Peyer's patch (tissue), 4 donors: ENCODE measurements around the gene CSTF2.

ENCODE experiments used
- POLR2A ChIP-seq, 2 donors: fragments of 450-650 bp; IDR thresholded peaks; one replicate each; pipeline ENCODE4 v1.5.1; 2017; ENCODE audit warnings: antibody characterized with exemption in 2 of 2, mild to moderate bottlenecking in 2 of 2, moderate library complexity in 2 of 2
- TF ChIP-seq, protein P1 (sequence below), 6 experiments: fragments of 450-650 bp in 4 of 6; fragments of 200-600 bp in 2 of 6; sonication (generic) in 1 of 6; IDR thresholded peaks; one replicate each; pipeline ENCODE4 v1.5.1; 2017 to 2019; ENCODE audit warnings: antibody characterized with exemption in 6 of 6, mild to moderate bottlenecking in 3 of 6, moderate library complexity in 1 of 6

DNA sequence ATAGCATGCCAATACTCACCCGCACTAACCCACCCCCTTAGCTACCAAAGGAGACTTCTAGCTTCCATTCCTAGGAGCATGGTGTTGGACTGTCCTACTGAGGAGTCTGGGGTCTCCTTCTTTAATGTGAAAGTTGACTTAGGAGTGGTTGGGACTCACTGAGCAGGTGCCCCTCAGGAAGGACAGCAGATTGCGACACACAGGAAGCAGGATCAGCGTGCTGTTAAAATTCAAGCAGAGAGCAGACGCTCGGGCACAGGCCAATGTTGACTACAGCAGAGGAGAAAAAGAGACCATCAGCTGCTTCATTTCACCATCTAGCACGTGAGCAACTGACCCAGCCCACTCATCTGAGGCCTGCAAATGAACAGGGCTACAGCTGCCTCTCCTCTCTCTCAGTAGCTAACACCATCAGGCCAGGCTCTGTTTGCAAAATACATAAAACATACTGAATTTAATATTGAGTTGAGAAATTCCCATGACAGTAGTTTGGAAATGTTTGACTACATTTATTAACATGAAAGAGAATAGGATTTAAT, 43.2 kb downstream of the CSTF2 start:
- TF ChIP-seq, protein P1, sequence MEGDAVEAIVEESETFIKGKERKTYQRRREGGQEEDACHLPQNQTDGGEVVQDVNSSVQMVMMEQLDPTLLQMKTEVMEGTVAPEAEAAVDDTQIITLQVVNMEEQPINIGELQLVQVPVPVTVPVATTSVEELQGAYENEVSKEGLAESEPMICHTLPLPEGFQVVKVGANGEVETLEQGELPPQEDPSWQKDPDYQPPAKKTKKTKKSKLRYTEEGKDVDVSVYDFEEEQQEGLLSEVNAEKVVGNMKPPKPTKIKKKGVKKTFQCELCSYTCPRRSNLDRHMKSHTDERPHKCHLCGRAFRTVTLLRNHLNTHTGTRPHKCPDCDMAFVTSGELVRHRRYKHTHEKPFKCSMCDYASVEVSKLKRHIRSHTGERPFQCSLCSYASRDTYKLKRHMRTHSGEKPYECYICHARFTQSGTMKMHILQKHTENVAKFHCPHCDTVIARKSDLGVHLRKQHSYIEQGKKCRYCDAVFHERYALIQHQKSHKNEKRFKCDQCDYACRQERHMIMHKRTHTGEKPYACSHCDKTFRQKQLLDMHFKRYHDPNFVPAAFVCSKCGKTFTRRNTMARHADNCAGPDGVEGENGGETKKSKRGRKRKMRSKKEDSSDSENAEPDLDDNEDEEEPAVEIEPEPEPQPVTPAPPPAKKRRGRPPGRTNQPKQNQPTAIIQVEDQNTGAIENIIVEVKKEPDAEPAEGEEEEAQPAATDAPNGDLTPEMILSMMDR (IDR thresholded peaks at IDR 0.05): no peak
- TF ChIP-seq POLR2A (IDR thresholded peaks at IDR 0.05): no peak
